GM12878 (cell line): ENCODE data around the gene CD248. TPM values are rescaled to one million over a fixed set of nuclear protein-coding genes. Genes with fewer than 3 reads are reported as not detected.

Source experiments
- ATAC-seq: fragments of 200-7000 bp; cut with Tn5 transposase; 3 replicates; pipeline ENCODE4 v1.9.1; 2020; ENCODE audit warnings: mild to moderate bottlenecking, moderate library complexity
- BruUV-seq: library from RNA; stranded (reverse); fragments of 400-500 nt; replicated peaks from 2 replicates; lab custom pipeline; 2021; lab: Mats Ljungman, UMichigan
- CTCF ChIA-PET: fragments of 300-600 bp; sonication (Branson Sonifier 250); formaldehyde crosslinking; extraction: SDS; loops from one replicate; lab custom pipeline; 2021; ENCODE audit warnings: inconsistent platforms; lab: Yijun Ruan, JAX
- POLR2A ChIA-PET: fragments of 350-600 bp; formaldehyde crosslinking; extraction: SDS; loops from one replicate; lab custom pipeline; 2021; ENCODE audit warnings: inconsistent platforms; lab: Charles Lee
- RAD21 ChIA-PET: fragments of 300-600 bp; sonication (Branson Sonifier 250); formaldehyde crosslinking; loops from one replicate; lab custom pipeline; 2023; ENCODE audit warnings: antibody characterized with exemption; ENCODE audit not compliant: unreplicated experiment; lab: Charles Lee
- SMC1A ChIA-PET: fragments of 300-600 bp; sonication (Branson Sonifier 250); formaldehyde crosslinking; loops from one replicate; lab custom pipeline; 2023; ENCODE audit not compliant: unreplicated experiment, uncharacterized antibody; lab: Charles Lee
- DNase-seq: peaks from one replicate; pipeline ENCODE4 v3.0.0-alpha.2; 2011; ENCODE audit warnings: low read depth, low spot score
- FAIRE-seq: peaks from 3 replicates; lab custom pipeline; 2011; peaks lifted over from hg19 to GRCh38; lab: Jason Lieb, UNC
- H2AFZ ChIP-seq: 2 replicates; pipeline ENCODE4 v1.6.0; 2011; ENCODE audit warnings: low read depth, low read length, control low read depth; ENCODE audit not compliant: control insufficient read depth
- H3K27ac ChIP-seq: 2 replicates; pipeline ENCODE4 v1.5.1; 2011; ENCODE audit warnings: control low read depth; ENCODE audit not compliant: control insufficient read depth, insufficient read depth
- H3K27me3 ChIP-seq, 2 experiments: replicated peaks in 1 of 2; 2 replicates each; pipeline versions ENCODE4 v1.6.0 to v1.6.1; 2011; ENCODE audit warnings: low read length in 1 of 2; ENCODE audit not compliant: control insufficient read depth in 2 of 2, insufficient read depth in 2 of 2
- H3K36me3 ChIP-seq, 2 experiments: 2 replicates each; pipeline ENCODE4 v1.5.1; 2011; ENCODE audit warnings: low read length in 1 of 2; ENCODE audit not compliant: control insufficient read depth in 2 of 2, insufficient read depth in 2 of 2
- H3K4me1 ChIP-seq: 2 replicates; pipeline ENCODE4 v1.6.1; 2011; ENCODE audit warnings: mild to moderate bottlenecking, low read length, moderate library complexity, mixed read lengths; ENCODE audit not compliant: control insufficient read depth, insufficient read depth
- H3K4me2 ChIP-seq: 2 replicates; pipeline ENCODE4 v1.6.0; 2011; ENCODE audit warnings: control low read depth; ENCODE audit not compliant: control insufficient read depth, insufficient read depth
- H3K4me3 ChIP-seq: fragments of 200-600 bp; sonication (generic); 2 replicates; pipeline ENCODE4 v1.5.1; 2016
- H3K79me2 ChIP-seq: 2 replicates; pipeline ENCODE4 v1.6.0; 2011; ENCODE audit warnings: low read length; ENCODE audit not compliant: control insufficient read depth, insufficient read depth
- H3K9ac ChIP-seq: 2 replicates; pipeline ENCODE4 v1.8.0; 2011; ENCODE audit warnings: low read length, control low read depth, mixed read lengths; ENCODE audit not compliant: control insufficient read depth, insufficient read depth
- H3K9me3 ChIP-seq: replicated peaks from 3 replicates; pipeline ENCODE4 v1.5.1; 2011; ENCODE audit warnings: mild to moderate bottlenecking, low read length; ENCODE audit not compliant: control insufficient read depth, insufficient read depth
- H4K20me1 ChIP-seq: 2 replicates; pipeline ENCODE4 v1.6.0; 2011; ENCODE audit not compliant: control insufficient read depth, insufficient read depth
- GABPA ChIP-seq: IDR thresholded peaks from 2 replicates; pipeline ENCODE4 v1.6.1; 2014; ENCODE audit warnings: antibody characterized with exemption, low read depth, mild to moderate bottlenecking, inconsistent platforms
- IKZF2 ChIP-seq, 2 experiments: fragments of 450-650 bp; IDR thresholded peaks; 2 replicates each; pipeline ENCODE4 v1.6.1; 2017; ENCODE audit warnings: mild to moderate bottlenecking in 2 of 2, moderate library complexity in 2 of 2
- WGBS: methylation state at CpG from one replicate; pipeline ENCODE4 v1.1.6; 2016; ENCODE audit warnings: low lambda C conversion rate; ENCODE audit not compliant: insufficient replicate concordance, insufficient coverage; ENCODE audit errors: missing lambda C conversion rate; 5-methylcytosine and 5-hydroxymethylcytosine counted together
- in situ Hi-C: fragments of 300-500 bp; cut with MboI; formaldehyde crosslinking; loops from 9 replicates; pipeline ENCODE4 v1.14.3; 2018; ENCODE audit warnings: mixed read lengths
- intact Hi-C: fragments of 100-400 bp; cut with micrococcal nuclease; formaldehyde crosslinking; loops from one replicate; pipeline ENCODE4 v1.14.2; 2022; ENCODE audit not compliant: unreplicated experiment
- polyA plus RNA-seq, 11 experiments: library from polyadenylated mRNA; depleted of rRNA in 4 of 11; unstranded in 6 of 11; stranded (reverse) in 5 of 11; fragments of >200 nt; fragmentation: Nextera tagmentation in 4 of 11; fragmentation: Illumina TruSeq in 1 of 11; extraction: Ambion mirVana in 4 of 11; extraction: Trizol in 1 of 11; gene quantifications; 1 replicate in 1 of 11; 2 replicates in 10 of 11; pipeline versions ENCODE4 v1.2.1 to v1.2.3, GENCODE V29; 2011 to 2016; ENCODE audit warnings: inconsistent platforms in 2 of 11, missing spikeins in 2 of 11, low read depth in 1 of 11
- total RNA-seq, 4 experiments: library from RNA; depleted of rRNA in 3 of 4; stranded (reverse); fragments of >200 nt in 3 of 4; fragmentation: Illumina TruSeq in 1 of 4; extraction: Trizol in 1 of 4; gene quantifications; 2 replicates each; pipeline versions ENCODE4 v1.2.1 to v1.2.3, GENCODE V29; 2013 to 2021

Gene CD248
- total and polyA plus RNA-seq, 10 of the 15 experiments (the other 5 are each of a cell fraction or from before 2014, with no cell fraction given), result 0.10 to 0.21 (median 0.20) TPM; not detected in 7

DNA sequence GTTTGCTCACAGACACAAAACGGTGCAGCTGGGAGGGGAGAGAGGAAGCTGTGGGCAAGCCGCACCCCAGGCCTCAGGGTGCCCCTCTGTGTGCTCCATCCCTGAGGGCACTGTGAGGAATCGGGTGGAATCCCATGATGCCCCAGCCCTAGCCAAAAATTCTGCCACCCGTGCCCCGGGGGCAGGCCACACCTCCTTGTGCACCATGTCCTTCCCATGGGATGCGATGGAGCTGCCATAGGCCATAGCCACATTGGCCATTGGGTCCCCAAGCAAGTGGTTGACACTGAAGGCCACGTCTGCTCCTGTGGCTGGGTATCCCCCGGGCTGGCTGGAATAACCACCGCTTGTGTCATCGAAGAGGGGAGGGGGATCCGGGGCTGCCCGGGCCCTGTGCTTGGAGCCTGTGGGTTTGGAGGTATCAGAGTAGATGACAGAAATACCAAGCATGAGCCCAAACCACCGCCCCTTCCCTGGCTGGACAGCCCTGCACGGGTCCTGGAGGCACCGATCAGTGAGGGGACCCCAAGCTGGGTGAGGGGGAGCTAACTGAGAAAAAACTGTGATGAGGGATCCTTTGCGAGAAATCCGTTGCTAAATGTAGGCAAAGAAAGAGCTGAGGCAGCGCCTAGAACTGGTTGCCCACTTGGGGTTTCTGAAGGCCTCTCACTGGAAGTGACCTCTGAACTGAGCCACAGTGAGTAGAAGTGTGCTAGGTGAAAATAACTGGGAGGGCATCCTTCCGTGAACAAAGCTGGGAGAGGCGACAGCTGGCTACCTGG is 28.8 kb downstream of the CD248 start:
- intact Hi-C loops, result no loop called here
- peak overlapping the region; percentile 95 for H3K9ac ChIP-seq
- 0 out of 4 replicates have a peak, but pooled peaks of 1 of the 2 experiments have one; percentile 9 for TF ChIP-seq IKZF2 (IDR thresholded peaks at IDR 0.05)
- TF ChIP-seq GABPA, result no peak
- peak overlapping the region; percentile 81 for H2AFZ ChIP-seq
- H3K4me1 ChIP-seq, result peaks cover 16% of the 10 kb centered on the region
- SMC1A ChIA-PET, result interaction anchor here (0.7 to 2.1 kb wide), 6 partner anchors 16 to 137 kb away, joined by 3 to 6 read pairs (median 4); no protein-coding TSS in a partner anchor
- ATAC-seq, result peak; percentile 5; the same call in 2 of the 3 replicates
- POLR2A ChIA-PET, result interaction anchor here (0.6 to 2.4 kb wide), 6 partner anchors 18 to 236 kb away, joined by 3 to 26 read pairs (median 6); partner anchors contain the start of genes BRMS1, RAB1B and SF3B2
- H3K4me2 ChIP-seq, result peak overlapping the region; percentile 96
- peaks cover 2 to 6% of the 10 kb centered on the region in 2 experiments; a peak in 2 of 4 replicates for H3K27me3 ChIP-seq
- FAIRE-seq, result no peak
- no peak for DNase-seq
- H3K79me2 ChIP-seq, result peaks cover 12% of the 10 kb centered on the region
- TSS peak; percentile 60 for BruUV-seq
- no peaks in the 10 kb centered on the region; a peak in 1 of 4 replicates for H3K36me3 ChIP-seq
- in situ Hi-C loops, result no loop called here
- H4K20me1 ChIP-seq, result no peaks in the 10 kb centered on the region; the same call in 1 of the 2 replicates
- peak overlapping the region; percentile 87 for H3K27ac ChIP-seq
- RAD21 ChIA-PET, result interaction anchor here (0.5 to 2.0 kb wide), 6 partner anchors 24 to 178 kb away, joined by 4 to 28 read pairs (median 6); partner anchors contain the start of genes BRMS1 and PELI3
- CTCF ChIA-PET, result interaction anchor here (0.7 to 2.7 kb wide), 14 partner anchors 8 to 219 kb away, joined by 3 to 21 read pairs (median 5); partner anchors contain the start of genes RAB1B and RIN1
- H3K4me3 ChIP-seq, result peak overlapping the region; percentile 83
- 22% methylated on average over 20 of the region's 20 CpGs for whole genome bisulfite sequencing
- no peaks in the 10 kb centered on the region for H3K9me3 ChIP-seq
